ENCODE measurements around the gene CREBL2.

Gene CREBL2

DNA sequence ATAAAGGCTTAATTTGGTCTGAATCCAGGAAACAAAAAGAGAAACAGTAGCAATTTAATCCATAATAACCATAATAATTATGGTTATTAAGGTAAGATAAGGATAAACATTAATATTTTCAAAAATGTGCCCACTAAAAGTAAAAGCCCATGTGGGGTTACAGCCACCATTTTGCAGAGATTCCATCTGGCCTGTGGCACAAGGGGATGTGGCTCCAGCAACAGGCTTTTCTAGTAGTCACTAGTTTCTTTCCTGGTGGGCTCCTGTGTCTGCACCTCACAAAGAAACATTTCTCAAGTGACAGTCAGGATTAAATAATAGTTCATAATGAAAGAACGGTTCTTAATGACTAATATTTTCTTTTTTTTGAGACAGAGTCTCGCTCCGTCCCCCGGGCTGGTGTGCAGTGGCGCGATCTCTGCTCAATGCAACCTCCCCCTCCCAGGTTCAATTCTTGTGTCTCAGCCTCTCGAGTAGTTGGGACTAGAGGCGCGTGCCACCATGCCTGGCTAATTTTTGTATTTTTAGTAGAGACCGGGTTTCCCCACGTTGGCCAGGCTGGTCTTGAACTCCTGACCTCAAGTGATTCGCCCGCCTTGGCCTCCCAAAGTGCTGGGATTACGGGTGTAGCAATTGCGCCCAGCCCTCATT, 52.1 kb downstream of the CREBL2 start:
- Histone ChIP-seq H3K27me3 (ENCODE audit: insufficient read depth, low read length) (no peaks in the 10 kb centered on the region), H3K4me3 (ENCODE audit: low read length) (no peak overlapping the region), H3K9ac (ENCODE audit: low read depth, low read length) (no peak overlapping the region), H3K27ac (ENCODE audit: low read length) (no peak overlapping the region), H3K36me3 (ENCODE audit: insufficient read depth, low read depth, low read length) (peaks cover 10% of the 10 kb centered on the region), H3K4me1 (ENCODE audit: insufficient read depth, low read length) (peaks cover 37% of the 10 kb centered on the region), H3K9me3 (ENCODE audit: insufficient read depth, low read depth, low read length) (no peaks in the 10 kb centered on the region)

DNA sequence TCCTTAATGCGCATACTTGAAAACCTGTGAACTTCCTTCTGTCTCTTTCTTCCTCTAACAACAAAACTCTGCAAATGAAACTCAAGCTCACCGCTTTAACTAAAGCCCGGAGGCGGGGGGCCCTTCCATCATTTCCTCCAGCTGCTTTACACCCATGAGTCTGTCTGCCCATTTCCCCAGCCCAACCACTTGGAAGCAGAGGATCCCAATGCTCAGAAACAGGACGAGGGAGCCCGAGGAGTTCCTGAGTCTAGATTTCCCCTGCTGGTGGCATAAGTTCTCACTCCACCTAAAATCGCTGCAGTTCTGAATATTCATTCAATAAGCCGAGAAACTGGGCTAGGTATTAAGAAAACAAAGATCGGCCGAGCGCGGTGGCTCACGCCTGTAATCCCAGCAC, 53.5 kb downstream of the CREBL2 start:
- H3K4me3 ChIP-seq (ENCODE audit: low read length) = no peak overlapping the region
- H3K27me3 ChIP-seq (ENCODE audit: insufficient read depth, low read length) = no peaks in the 10 kb centered on the region
- H3K9me3 ChIP-seq (ENCODE audit: insufficient read depth, low read depth, low read length) = no peaks in the 10 kb centered on the region
- H3K4me1 ChIP-seq (ENCODE audit: insufficient read depth, low read length) = peaks cover 31% of the 10 kb centered on the region
- peaks cover 10% of the 10 kb centered on the region for H3K36me3 ChIP-seq (ENCODE audit: insufficient read depth, low read depth, low read length)
- no peak overlapping the region for H3K27ac ChIP-seq (ENCODE audit: low read length)
- no peak overlapping the region; the same call in 1 of the 2 replicates for H3K9ac ChIP-seq (ENCODE audit: low read depth, low read length)

DNA sequence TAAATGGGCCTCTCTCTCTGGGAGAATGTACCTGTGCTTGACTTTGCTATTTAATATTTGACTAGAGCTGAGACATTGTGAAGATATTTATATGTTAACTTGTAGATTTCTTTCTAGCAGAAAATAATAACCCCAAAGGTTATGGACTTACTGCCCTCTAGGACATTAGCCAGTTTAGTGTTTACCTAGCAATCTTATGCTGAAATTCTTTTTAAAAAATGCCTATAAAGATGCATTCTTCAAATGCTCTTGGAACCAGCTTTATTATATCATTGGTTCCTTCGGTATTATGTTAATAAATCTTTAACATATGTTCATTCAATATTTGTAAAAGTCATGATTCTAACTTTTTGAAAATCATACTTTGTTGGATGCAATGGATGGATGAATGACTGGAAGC, 56.3 kb downstream of the CREBL2 start:
- peaks cover 1% of the 10 kb centered on the region; the same call in 1 of the 2 replicates for H3K27me3 ChIP-seq (ENCODE audit: insufficient read depth, low read length)
- H3K9ac ChIP-seq (ENCODE audit: low read depth, low read length) = no peak overlapping the region
- H3K4me1 ChIP-seq (ENCODE audit: insufficient read depth, low read length) = peaks cover 11% of the 10 kb centered on the region; the same call in 1 of the 2 replicates

DNA sequence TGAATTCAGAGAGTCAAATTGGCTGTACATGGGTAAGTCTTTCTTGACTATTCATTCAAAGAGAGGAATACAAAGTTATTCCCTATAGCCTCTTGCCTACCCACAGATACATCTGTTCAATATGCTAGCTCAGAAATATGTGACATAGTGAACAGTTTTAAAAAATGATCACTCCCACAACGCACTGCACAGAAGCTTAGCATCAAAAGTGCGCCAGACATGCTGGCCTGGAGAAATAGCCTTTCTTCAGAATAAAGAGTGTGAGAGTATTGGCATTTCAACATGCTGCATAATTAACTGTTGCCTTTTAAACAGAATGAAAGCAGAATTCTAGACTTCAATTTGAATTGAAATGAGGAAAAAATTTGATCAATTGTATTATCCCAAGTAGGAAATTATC, 57.3 kb downstream of the CREBL2 start:
- Histone ChIP-seq H3K4me3 (ENCODE audit: low read length) (no peak overlapping the region), H3K27ac (ENCODE audit: low read length) (no peak overlapping the region), H3K36me3 (ENCODE audit: insufficient read depth, low read depth, low read length) (no peaks in the 10 kb centered on the region), H3K9me3 (ENCODE audit: insufficient read depth, low read depth, low read length) (no peaks in the 10 kb centered on the region), H3K4me1 (ENCODE audit: insufficient read depth, low read length) (peaks cover 11% of the 10 kb centered on the region; the same call in 1 of the 2 replicates), H3K27me3 (ENCODE audit: insufficient read depth, low read length) (peaks cover 8% of the 10 kb centered on the region; the same call in 1 of the 2 replicates), H3K9ac (ENCODE audit: low read depth, low read length) (no peak overlapping the region)

More for the DNA sequence above, 56.3 kb downstream of the CREBL2 start:
- Histone ChIP-seq H3K27ac (ENCODE audit: low read length) (no peak overlapping the region), H3K36me3 (ENCODE audit: insufficient read depth, low read depth, low read length) (no peaks in the 10 kb centered on the region), H3K4me3 (ENCODE audit: low read length) (no peak overlapping the region), H3K9me3 (ENCODE audit: insufficient read depth, low read depth, low read length) (no peaks in the 10 kb centered on the region)

DNA sequence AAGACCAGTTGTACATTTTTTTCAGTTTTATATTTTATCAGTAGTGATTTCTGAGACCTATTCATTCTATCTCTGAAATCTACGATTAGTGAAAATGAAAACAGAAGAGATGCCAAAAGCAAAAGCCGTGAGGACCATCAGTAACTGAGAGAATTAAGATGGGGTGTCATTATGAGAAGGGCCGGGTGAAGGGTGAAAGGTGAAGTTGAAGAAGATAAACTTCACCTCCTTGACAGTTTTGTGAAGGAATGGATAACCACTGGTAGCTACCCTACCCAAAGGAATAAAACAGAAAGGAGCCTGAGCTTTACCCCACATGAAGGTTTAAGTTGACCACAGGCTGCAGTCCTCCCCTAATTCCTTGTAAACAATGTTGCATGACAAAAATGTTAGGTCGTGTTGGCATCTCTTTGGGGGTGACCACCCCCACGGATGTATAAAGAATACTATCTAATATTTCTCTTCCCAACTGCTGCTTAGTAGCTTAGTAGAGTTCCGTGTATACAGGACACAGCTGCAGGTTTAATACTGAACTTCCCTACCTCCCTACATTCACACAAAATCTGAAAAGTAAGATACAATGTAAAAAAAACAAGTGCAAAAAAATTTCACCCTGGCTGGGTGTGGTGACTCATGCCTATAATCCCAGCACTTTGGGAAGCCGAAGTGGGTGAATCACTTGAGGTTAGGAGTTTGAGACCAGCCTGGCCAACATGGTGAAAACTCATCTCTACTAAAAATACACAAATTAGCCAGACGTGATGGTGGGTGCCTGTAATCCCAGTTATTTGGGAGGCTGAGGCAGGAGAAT, 60.4 kb downstream of the CREBL2 start:
- H3K4me1 ChIP-seq (ENCODE audit: insufficient read depth, low read length) = peaks cover 9% of the 10 kb centered on the region; the same call in 1 of the 2 replicates
- no peak overlapping the region for H3K4me3 ChIP-seq (ENCODE audit: low read length)
- H3K9me3 ChIP-seq (ENCODE audit: insufficient read depth, low read depth, low read length) = no peaks in the 10 kb centered on the region
- H3K27ac ChIP-seq (ENCODE audit: low read length) = no peak overlapping the region
- no peak overlapping the region for H3K9ac ChIP-seq (ENCODE audit: low read depth, low read length)
- peaks cover 37% of the 10 kb centered on the region for H3K27me3 ChIP-seq (ENCODE audit: insufficient read depth, low read length)
- 0 out of 2 replicates have a peak, but pooled peaks cover 4% of the 10 kb centered on the region for H3K36me3 ChIP-seq (ENCODE audit: insufficient read depth, low read depth, low read length)

DNA sequence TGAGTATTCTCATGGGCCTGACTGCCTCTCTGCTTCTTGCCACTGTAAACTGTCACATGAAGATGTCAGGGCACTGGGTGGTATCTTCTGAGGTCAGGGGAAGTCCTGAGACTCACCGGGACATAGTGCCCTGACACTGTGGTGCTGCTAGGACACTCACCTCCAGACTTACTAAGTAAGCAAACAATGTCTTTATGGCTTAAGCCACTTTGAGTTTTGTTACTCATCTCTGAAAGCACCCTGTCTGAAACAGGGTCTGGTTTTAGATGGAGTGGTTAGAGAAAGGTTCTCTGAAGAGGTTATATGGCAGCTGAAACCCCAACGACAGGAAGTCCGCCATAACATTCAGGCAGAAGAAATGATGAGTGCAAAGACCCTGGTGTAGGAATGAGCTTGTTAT, 61.6 kb downstream of the CREBL2 start:
- Histone ChIP-seq H3K9ac (ENCODE audit: low read depth, low read length) (no peak overlapping the region), H3K27ac (ENCODE audit: low read length) (no peak overlapping the region), H3K9me3 (ENCODE audit: insufficient read depth, low read depth, low read length) (no peaks in the 10 kb centered on the region), H3K27me3 (ENCODE audit: insufficient read depth, low read length) (peaks cover 49% of the 10 kb centered on the region), H3K4me1 (ENCODE audit: insufficient read depth, low read length) (peaks cover 13% of the 10 kb centered on the region; the same call in 1 of the 2 replicates), H3K36me3 (ENCODE audit: insufficient read depth, low read depth, low read length) (0 out of 2 replicates have a peak, but pooled peaks cover 4% of the 10 kb centered on the region), H3K4me3 (ENCODE audit: low read length) (no peak overlapping the region)

DNA sequence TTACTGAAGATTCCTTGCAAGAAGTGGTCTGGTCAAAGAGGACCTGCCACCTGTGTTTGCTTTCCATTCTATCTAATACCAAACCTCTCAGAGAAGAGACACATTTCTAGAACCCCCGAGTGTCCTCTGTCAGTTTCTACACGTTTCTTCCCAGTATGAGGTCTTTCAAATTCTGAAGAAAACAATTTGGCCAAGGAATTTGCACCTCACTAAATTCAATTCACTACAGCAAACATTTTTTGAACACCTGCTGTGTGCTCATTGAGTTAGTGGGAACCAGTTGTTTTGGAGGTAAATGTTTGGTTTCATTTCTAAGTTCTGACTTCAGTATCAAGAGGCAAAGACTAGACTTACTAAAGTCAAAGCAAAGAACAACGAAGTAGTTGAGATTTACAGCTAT, 64.9 kb downstream of the CREBL2 start:
- H3K9ac ChIP-seq (ENCODE audit: low read depth, low read length) = no peak overlapping the region
- no peak overlapping the region for H3K27ac ChIP-seq (ENCODE audit: low read length)

DNA sequence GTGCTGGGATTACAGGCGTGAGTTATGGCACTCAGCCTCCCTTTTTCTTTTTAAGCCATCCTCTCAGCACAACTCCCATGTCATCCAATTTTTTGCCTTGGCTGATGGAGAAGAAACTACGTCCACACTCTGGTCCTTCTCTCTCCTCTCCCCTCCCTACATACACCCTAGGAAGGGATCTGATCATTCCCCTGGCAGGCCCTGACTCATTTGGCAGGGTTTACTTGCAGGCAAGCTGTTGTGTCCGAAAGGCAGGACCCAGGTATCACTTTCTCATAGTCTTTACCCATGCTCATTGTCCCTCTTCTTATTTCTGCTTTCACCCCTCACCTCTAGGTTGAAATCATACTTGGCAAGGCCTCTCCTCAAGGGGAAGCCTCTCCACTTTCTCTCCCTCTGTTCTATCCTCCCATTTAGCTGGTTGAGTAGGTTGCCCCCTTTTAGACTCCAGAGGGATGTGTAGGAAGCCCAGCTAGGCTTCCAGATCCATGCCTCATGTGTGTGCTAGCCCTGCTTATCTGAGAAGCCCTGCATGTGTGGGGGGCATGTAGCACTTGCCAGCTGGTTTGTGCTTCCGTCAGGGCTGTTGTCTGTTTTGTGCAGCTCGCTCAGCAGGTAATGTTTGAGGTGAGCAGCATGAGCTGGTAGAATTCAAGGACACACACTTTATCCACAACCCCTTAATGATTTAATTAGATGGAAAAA, 69.5 kb downstream of the CREBL2 start:
- Histone ChIP-seq H3K27me3 (ENCODE audit: insufficient read depth, low read length) (peaks cover 40% of the 10 kb centered on the region), H3K9me3 (ENCODE audit: insufficient read depth, low read depth, low read length) (no peaks in the 10 kb centered on the region), H3K36me3 (ENCODE audit: insufficient read depth, low read depth, low read length) (no peaks in the 10 kb centered on the region), H3K4me1 (ENCODE audit: insufficient read depth, low read length) (peaks cover 22% of the 10 kb centered on the region; the same call in 1 of the 2 replicates), H3K9ac (ENCODE audit: low read depth, low read length) (no peak overlapping the region), H3K4me3 (ENCODE audit: low read length) (no peak overlapping the region), H3K27ac (ENCODE audit: low read length) (no peak overlapping the region)

More for the DNA sequence above, 64.9 kb downstream of the CREBL2 start:
- Histone ChIP-seq H3K9me3 (ENCODE audit: insufficient read depth, low read depth, low read length) (no peaks in the 10 kb centered on the region), H3K27me3 (ENCODE audit: insufficient read depth, low read length) (peaks cover 67% of the 10 kb centered on the region), H3K4me3 (ENCODE audit: low read length) (peak overlapping the region; percentile 45), H3K36me3 (ENCODE audit: insufficient read depth, low read depth, low read length) (0 out of 2 replicates have a peak, but pooled peaks cover 4% of the 10 kb centered on the region), H3K4me1 (ENCODE audit: insufficient read depth, low read length) (peaks cover 13% of the 10 kb centered on the region; the same call in 1 of the 2 replicates)

DNA sequence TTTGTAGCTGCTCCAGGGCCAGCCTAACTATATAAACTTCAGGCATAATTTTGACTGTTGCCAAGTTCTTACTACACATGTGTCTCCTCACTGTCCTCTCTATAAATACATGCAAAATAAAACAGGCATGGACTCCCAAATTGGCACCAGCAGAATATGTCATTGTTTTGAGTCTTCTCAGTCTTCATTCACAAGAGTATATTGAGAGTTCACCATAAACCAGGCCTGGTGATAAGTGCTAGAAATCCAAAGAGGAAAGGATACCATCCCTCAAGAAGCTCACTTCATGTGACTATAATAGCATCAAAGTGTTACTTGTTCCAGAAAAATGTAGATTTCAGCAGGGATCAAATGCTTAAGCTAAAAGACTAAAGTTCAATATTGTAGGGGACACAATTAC, 70.6 kb downstream of the CREBL2 start:
- no peaks in the 10 kb centered on the region for H3K36me3 ChIP-seq (ENCODE audit: insufficient read depth, low read depth, low read length)
- no peaks in the 10 kb centered on the region for H3K9me3 ChIP-seq (ENCODE audit: insufficient read depth, low read depth, low read length)
- H3K4me1 ChIP-seq (ENCODE audit: insufficient read depth, low read length) = peaks cover 13% of the 10 kb centered on the region; the same call in 1 of the 2 replicates
- H3K9ac ChIP-seq (ENCODE audit: low read depth, low read length) = no peak overlapping the region
- H3K27ac ChIP-seq (ENCODE audit: low read length) = no peak overlapping the region
- peaks cover 29% of the 10 kb centered on the region; the same call in 1 of the 2 replicates for H3K27me3 ChIP-seq (ENCODE audit: insufficient read depth, low read length)
- H3K4me3 ChIP-seq (ENCODE audit: low read length) = no peak overlapping the region

DNA sequence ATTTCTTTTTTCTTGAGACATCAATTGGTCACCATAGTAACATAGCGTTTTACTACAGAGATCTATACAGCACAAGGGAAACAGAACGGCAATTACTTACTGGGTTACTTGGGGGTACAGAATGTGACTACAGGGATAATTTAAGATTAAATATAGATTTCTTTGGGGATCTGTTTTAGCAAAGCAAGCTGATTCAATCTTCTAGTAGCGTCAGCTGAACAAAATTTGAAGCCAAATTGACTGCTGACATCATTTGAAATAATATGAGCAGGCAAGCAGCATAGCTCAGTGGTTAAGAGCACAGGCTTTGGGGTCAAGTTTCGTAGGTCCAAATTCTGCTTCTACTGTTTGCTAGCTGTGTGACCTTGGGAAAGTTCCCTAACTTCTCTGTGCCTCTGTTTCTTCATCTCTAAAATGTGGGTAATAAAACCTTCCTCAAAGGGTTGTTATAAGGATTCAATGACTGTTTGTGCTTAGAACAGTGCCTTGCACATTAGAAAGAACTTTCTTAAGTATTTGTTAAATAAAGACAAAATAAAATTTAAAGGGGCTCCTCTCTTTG, 71.5 kb downstream of the CREBL2 start:
- peaks cover 20% of the 10 kb centered on the region; the same call in 1 of the 2 replicates for H3K27me3 ChIP-seq (ENCODE audit: insufficient read depth, low read length)
- no peaks in the 10 kb centered on the region for H3K36me3 ChIP-seq (ENCODE audit: insufficient read depth, low read depth, low read length)
- peaks cover 11% of the 10 kb centered on the region; the same call in 1 of the 2 replicates for H3K4me1 ChIP-seq (ENCODE audit: insufficient read depth, low read length)
- H3K9me3 ChIP-seq (ENCODE audit: insufficient read depth, low read depth, low read length) = no peaks in the 10 kb centered on the region
- peak overlapping the region; percentile 59 for H3K27ac ChIP-seq (ENCODE audit: low read length)
- peak overlapping the region; percentile 84; the same call in 1 of the 2 replicates for H3K9ac ChIP-seq (ENCODE audit: low read depth, low read length)
- H3K4me3 ChIP-seq (ENCODE audit: low read length) = peak overlapping the region; percentile 81

DNA sequence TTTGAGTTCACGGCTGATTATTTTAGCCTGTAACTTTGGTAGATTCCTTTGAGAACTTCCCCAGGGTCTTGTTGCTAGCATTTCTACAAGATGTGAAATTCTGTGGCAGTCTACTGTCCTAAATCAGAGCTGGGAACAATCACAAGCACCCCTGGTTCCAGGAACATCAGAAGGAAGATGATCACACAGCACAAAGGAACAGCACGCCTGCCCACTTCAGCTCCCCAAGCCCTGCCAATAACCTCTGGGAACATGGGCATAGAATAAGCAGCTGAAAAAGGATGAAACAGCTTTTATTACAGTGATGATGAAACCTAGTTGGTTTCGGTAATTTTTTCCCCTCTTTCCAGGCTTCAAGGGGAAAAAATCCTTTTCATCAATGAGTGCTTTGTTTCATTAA, 72.0 kb downstream of the CREBL2 start:
- H3K27ac ChIP-seq (ENCODE audit: low read length) = peak overlapping the region; percentile 59
- no peaks in the 10 kb centered on the region for H3K9me3 ChIP-seq (ENCODE audit: insufficient read depth, low read depth, low read length)
- H3K36me3 ChIP-seq (ENCODE audit: insufficient read depth, low read depth, low read length) = no peaks in the 10 kb centered on the region
- peaks cover 15% of the 10 kb centered on the region; the same call in 1 of the 2 replicates for H3K27me3 ChIP-seq (ENCODE audit: insufficient read depth, low read length)
- peak overlapping the region; percentile 84 for H3K9ac ChIP-seq (ENCODE audit: low read depth, low read length)
- peaks cover 11% of the 10 kb centered on the region; the same call in 1 of the 2 replicates for H3K4me1 ChIP-seq (ENCODE audit: insufficient read depth, low read length)
- H3K4me3 ChIP-seq (ENCODE audit: low read length) = peak overlapping the region; percentile 81
